ENCODE data around the gene KANK2.

Gene KANK2

DNA sequence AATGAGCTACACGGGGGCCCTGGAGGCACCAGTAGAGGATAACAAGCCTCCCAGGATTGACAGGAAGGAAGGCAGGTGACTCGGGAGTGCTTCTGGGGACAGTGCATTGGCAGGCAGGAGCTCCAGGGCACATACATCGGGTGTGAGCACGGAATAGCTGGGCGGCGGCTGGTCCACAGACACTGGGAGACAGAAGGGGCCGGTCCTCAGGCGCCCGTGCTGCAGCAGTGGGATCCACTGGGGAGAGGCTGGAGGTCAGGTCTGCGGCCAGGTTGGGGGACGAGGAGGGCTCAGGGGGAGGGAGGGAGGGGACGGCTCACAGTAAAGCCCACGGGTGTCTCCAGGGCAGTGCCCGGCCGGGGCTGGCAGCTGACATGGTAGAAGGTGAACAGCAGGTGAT lies 40.0 kb upstream of the KANK2 start:
- DNase-seq (ENCODE audit: insufficient read length), result no peak
- TF ChIP-seq POLR2A (IDR thresholded peaks at IDR 0.05; ENCODE audit: low read depth, low read length) (no peak), POLR2AphosphoS5 (IDR thresholded peaks at IDR 0.05; ENCODE audit: low read depth, low read length) (no peak), TAF1 (IDR thresholded peaks at IDR 0.05; ENCODE audit: borderline replicate concordance, low read depth, low read length) (no peak)
- FAIRE-seq, result no peak

GRCh38 chr19:11236324-11237301 lies 39.3 kb upstream of the KANK2 start:
- TF ChIP-seq TAF1 (IDR thresholded peaks at IDR 0.05; ENCODE audit: borderline replicate concordance, low read depth, low read length) (no peak), POLR2AphosphoS5 (IDR thresholded peaks at IDR 0.05; ENCODE audit: low read depth, low read length) (no peak), POLR2A (IDR thresholded peaks at IDR 0.05; ENCODE audit: low read depth, low read length) (no peak)
- FAIRE-seq (no peak), DNase-seq (ENCODE audit: insufficient read length) (no peak)

GRCh38 chr19:11234486-11235075 lies 37.2 kb upstream of the KANK2 start:
- FAIRE-seq (no peak), DNase-seq (ENCODE audit: insufficient read length) (no peak)
- TF ChIP-seq TAF1 (IDR thresholded peaks at IDR 0.05; ENCODE audit: borderline replicate concordance, low read depth, low read length), result no peak
- no peak for TF ChIP-seq POLR2A (IDR thresholded peaks at IDR 0.05; ENCODE audit: low read depth, low read length)
- no peak for TF ChIP-seq POLR2AphosphoS5 (IDR thresholded peaks at IDR 0.05; ENCODE audit: low read depth, low read length)

DNA sequence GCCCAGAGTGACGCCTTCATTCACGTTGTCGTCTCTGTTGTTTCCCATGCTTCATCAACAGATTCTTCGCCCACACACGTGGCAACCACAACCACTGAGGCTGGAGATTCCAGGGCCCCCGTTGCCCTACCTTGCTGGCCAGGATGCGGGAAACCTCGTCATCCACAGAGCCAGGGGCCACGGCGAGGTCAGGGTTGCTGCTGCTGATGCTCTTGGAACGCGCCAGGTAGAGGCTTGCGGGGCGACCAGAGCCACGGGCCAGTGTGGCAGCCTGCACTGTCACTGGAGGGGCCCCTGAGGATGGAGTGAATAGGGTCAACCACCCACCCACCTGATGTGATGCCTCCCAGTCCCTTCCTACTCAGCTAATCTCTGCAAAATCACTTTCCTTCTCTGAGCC lies 35.7 kb upstream of the KANK2 start:
- no peak for DNase-seq (ENCODE audit: insufficient read length)
- no peak for TF ChIP-seq TAF1 (IDR thresholded peaks at IDR 0.05; ENCODE audit: borderline replicate concordance, low read depth, low read length)
- TF ChIP-seq POLR2A (IDR thresholded peaks at IDR 0.05; ENCODE audit: low read depth, low read length), result no peak
- TF ChIP-seq POLR2AphosphoS5 (IDR thresholded peaks at IDR 0.05; ENCODE audit: low read depth, low read length), result no peak
- no peak for FAIRE-seq

DNA sequence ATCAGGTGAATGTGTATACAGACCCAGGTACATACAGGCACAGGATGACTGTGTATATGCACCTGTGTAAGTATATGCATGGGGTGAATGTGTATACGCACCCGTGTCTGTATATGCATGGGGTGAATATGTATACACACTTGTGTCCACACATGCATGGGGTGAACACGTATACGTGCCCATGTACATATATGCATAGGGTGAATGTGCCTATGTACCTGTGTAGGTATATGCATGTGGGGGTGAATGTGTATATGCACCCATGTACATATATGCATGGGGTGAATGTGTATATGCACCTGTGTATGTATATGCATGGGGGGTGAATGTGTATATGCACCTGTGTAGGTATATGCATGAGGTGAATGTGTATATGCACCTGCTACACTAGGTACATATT lies 35.2 kb upstream of the KANK2 start:
- TF ChIP-seq POLR2A (IDR thresholded peaks at IDR 0.05; ENCODE audit: low read depth, low read length) (no peak), TAF1 (IDR thresholded peaks at IDR 0.05; ENCODE audit: borderline replicate concordance, low read depth, low read length) (no peak), POLR2AphosphoS5 (IDR thresholded peaks at IDR 0.05; ENCODE audit: low read depth, low read length) (no peak)
- FAIRE-seq (no peak), DNase-seq (ENCODE audit: insufficient read length) (no peak)

GRCh38 chr19:11230621-11231386 lies 33.5 kb upstream of the KANK2 start:
- TF ChIP-seq POLR2A (IDR thresholded peaks at IDR 0.05; ENCODE audit: low read depth, low read length) (no peak), TAF1 (IDR thresholded peaks at IDR 0.05; ENCODE audit: borderline replicate concordance, low read depth, low read length) (no peak), POLR2AphosphoS5 (IDR thresholded peaks at IDR 0.05; ENCODE audit: low read depth, low read length) (no peak)
- DNase-seq (ENCODE audit: insufficient read length) (no peak), FAIRE-seq (no peak)

DNA sequence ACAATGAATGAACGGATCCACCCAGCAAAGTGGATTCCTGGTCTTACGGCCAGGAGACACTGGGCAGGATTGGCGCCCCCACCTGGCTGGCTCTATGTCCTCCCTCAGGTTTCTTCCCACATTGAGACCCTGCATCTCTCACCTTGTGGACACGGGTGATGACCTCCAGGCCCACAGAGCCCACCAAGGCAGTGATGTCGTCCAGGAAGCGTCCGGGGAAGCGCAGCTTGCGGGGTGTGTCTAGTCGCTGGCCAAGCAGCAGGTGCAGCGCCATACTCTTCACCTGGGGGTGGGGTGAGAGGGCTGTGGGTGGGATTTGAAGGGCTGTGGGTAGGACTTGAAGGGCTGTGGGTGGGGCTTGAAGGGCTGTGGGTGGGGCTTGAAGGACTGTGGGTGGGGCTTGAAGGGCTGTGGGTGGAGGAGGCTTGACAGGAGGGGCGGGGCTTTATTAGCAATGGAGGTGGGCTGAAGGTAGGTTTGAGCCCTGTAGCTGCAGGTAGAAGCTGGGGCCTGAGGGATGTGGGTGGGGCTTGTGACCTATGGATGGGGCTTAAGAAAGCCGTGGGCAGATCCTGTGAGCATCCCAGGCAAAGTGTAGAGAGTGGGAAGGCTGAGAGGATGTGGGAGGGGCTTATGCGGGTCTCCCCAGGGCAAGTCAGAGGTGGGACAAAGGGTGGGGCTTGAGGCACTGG lies 30.0 kb upstream of the KANK2 start:
- DNase-seq (ENCODE audit: insufficient read length), result no peak
- TF ChIP-seq POLR2AphosphoS5 (IDR thresholded peaks at IDR 0.05; ENCODE audit: low read depth, low read length) (no peak), POLR2A (IDR thresholded peaks at IDR 0.05; ENCODE audit: low read depth, low read length) (no peak), TAF1 (IDR thresholded peaks at IDR 0.05; ENCODE audit: borderline replicate concordance, low read depth, low read length) (no peak)
- no peak for FAIRE-seq

DNA sequence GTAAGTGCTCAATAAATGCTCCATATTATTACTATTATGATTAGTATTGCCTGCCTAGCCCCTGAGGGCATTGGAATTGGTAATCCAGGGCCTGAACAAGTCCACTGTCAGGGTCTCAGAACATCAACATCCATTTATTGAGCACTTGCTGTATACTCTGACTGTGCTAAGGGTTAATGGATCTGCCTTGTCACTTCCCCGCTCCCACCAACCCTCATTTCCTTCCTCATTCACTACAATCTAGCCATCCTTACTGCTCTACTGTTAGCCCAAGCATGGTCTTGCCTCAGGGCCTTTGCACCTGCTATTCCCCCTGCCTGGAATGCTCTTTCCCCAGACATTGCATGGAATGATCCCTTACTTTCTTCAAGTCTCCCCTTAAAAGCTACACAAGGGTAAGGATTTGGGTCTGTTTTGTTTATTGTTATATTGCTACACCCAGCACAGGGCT lies 29.4 kb upstream of the KANK2 start:
- FAIRE-seq (no peak), DNase-seq (ENCODE audit: insufficient read length) (no peak)
- no peak for TF ChIP-seq TAF1 (IDR thresholded peaks at IDR 0.05; ENCODE audit: borderline replicate concordance, low read depth, low read length)
- no peak for TF ChIP-seq POLR2A (IDR thresholded peaks at IDR 0.05; ENCODE audit: low read depth, low read length)
- TF ChIP-seq POLR2AphosphoS5 (IDR thresholded peaks at IDR 0.05; ENCODE audit: low read depth, low read length), result no peak

DNA sequence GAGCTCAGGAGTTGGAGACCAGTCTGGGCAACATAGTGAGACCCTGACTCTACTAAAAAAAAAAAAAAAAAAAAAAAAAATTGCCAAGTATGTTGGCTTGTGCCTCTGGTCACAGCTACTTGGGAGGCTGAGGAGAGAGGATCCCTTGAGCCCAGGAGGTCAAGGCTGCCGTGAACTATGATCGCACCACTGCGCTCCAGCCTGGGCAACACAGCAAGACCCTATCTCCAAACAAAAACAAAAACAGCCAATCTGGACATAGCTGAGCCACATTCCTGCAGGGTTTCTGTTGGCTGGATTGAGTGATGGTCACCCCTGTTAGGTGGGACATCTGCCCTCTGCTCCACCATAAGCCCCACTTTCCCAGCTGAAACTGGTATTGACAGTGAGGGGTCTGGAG lies 28.5 kb upstream of the KANK2 start:
- no peak for TF ChIP-seq POLR2AphosphoS5 (IDR thresholded peaks at IDR 0.05; ENCODE audit: low read depth, low read length)
- no peak for TF ChIP-seq TAF1 (IDR thresholded peaks at IDR 0.05; ENCODE audit: borderline replicate concordance, low read depth, low read length)
- TF ChIP-seq POLR2A (IDR thresholded peaks at IDR 0.05; ENCODE audit: low read depth, low read length), result no peak
- FAIRE-seq (no peak), DNase-seq (ENCODE audit: insufficient read length) (no peak)

- TF ChIP-seq TAF1 (IDR thresholded peaks at IDR 0.05; ENCODE audit: borderline replicate concordance, low read depth, low read length) (no peak), POLR2A (IDR thresholded peaks at IDR 0.05; ENCODE audit: low read depth, low read length) (no peak), POLR2AphosphoS5 (IDR thresholded peaks at IDR 0.05; ENCODE audit: low read depth, low read length) (no peak)
- FAIRE-seq, result no peak
Measured at GRCh38 chr19:11225172-11225571, 27.8 kb upstream of the KANK2 start.

DNA sequence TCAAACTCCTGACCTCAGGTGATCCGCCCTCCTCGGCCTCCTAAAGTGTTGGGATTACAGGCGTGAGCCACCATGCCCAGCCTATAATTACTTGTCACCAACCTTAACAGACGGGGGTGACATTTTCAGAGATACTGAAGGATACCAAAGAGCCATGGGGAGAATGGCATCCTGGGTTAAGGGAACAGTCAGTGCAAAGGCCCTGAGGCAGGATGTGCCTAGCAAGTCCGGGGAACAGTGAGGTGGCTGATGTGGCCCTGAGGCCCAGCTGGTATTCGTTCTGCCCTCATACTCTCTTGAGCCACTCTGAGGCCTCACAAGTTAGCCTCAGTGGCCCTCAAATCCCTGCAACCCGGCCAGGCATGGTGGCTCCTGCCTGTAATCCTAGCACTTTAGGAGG lies 27.1 kb upstream of the KANK2 start:
- FAIRE-seq, result no peak

More at GRCh38 chr19:11225172-11225571, 27.8 kb upstream of the KANK2 start:
- no peak for DNase-seq (ENCODE audit: insufficient read length)

More for the DNA sequence above, 27.1 kb upstream of the KANK2 start:
- DNase-seq (ENCODE audit: insufficient read length), result no peak
- TF ChIP-seq TAF1 (IDR thresholded peaks at IDR 0.05; ENCODE audit: borderline replicate concordance, low read depth, low read length) (no peak), POLR2AphosphoS5 (IDR thresholded peaks at IDR 0.05; ENCODE audit: low read depth, low read length) (no peak), POLR2A (IDR thresholded peaks at IDR 0.05; ENCODE audit: low read depth, low read length) (no peak)

All from GM12892 (cell line).